NCI-H1694 (cell line): ENCODE measurements around the gene CRTAC1.

ENCODE experiments used
- DNase-seq: peaks from one replicate; lab custom pipeline; 2025; lab: John Stamatoyannopoulos, UW

Gene CRTAC1

GRCh38 chr10:98029149-98030092 lies 1.0 kb downstream of the CRTAC1 start:
- no peak for DNase-seq

GRCh38 chr10:98028168-98028770 lies 2.2 kb downstream of the CRTAC1 start:
- peak; percentile 71 for DNase-seq

- no peak for DNase-seq
Measured at GRCh38 chr10:98023024-98023423, 7.4 kb downstream of the CRTAC1 start.

- no peak for DNase-seq
Measured at GRCh38 chr10:98020784-98021183, 9.6 kb downstream of the CRTAC1 start.

- DNase-seq: no peak
Measured at GRCh38 chr10:98020254-98020653, 10.2 kb downstream of the CRTAC1 start.

GRCh38 chr10:98019784-98020183 lies 10.6 kb downstream of the CRTAC1 start:
- DNase-seq: no peak

GRCh38 chr10:98016772-98017475 lies 13.5 kb downstream of the CRTAC1 start:
- no peak for DNase-seq

- DNase-seq: no peak
Measured at GRCh38 chr10:98013776-98014175, 16.6 kb downstream of the CRTAC1 start.

- DNase-seq: no peak
Measured at GRCh38 chr10:98013122-98013521, 17.3 kb downstream of the CRTAC1 start.

- no peak for DNase-seq
Measured at GRCh38 chr10:98012644-98013043, 17.8 kb downstream of the CRTAC1 start.

- DNase-seq: no peak
Measured at GRCh38 chr10:98010939-98011685, 19.3 kb downstream of the CRTAC1 start.

- DNase-seq: no peak
Measured at GRCh38 chr10:98006266-98006665, 24.2 kb downstream of the CRTAC1 start.

GRCh38 chr10:98001736-98002135 lies 28.7 kb downstream of the CRTAC1 start:
- no peak for DNase-seq

- DNase-seq: no peak
Measured at GRCh38 chr10:98000346-98000745, 30.1 kb downstream of the CRTAC1 start.

- DNase-seq: no peak
Measured at GRCh38 chr10:97999923-98000248, 30.5 kb downstream of the CRTAC1 start.

GRCh38 chr10:97999066-97999922 lies 31.1 kb downstream of the CRTAC1 start:
- no peak for DNase-seq

GRCh38 chr10:97991871-97992270 lies 38.5 kb downstream of the CRTAC1 start:
- DNase-seq: no peak

- DNase-seq: no peak
Measured at GRCh38 chr10:97981816-97982215, 48.6 kb downstream of the CRTAC1 start.

- DNase-seq: no peak
Measured at GRCh38 chr10:97977673-97978072, 52.7 kb downstream of the CRTAC1 start.

- no peak for DNase-seq
Measured at GRCh38 chr10:97975598-97975997, 54.8 kb downstream of the CRTAC1 start.
